Activated naive CD8-positive, alpha-beta T cell treated with anti-CD3 and anti-CD28 coated beads, Interleukin-2, amount 50 U/mL, for 24 hours (primary cell): ENCODE results near the gene SCGB1A1.

Experiments
- ATAC-seq: fragments of 150-1000 bp; cut with Tn5 transposase; one replicate; pipeline ENCODE4 v1.10.0; 2021
- DNase-seq: peaks from one replicate; pipeline ENCODE4 v3.0.0; 2021
- H3K27ac Mint-ChIP-seq: one replicate; pipeline ENCODE4 v1.8.0; 2021; ENCODE audit warnings: mild to moderate bottlenecking, mixed read lengths
- H3K27me3 Mint-ChIP-seq: one replicate; pipeline ENCODE4 v1.8.0; 2021; ENCODE audit warnings: mixed read lengths
- H3K36me3 Mint-ChIP-seq: one replicate; pipeline ENCODE4 v1.8.0; 2021; ENCODE audit warnings: low read depth, mixed read lengths
- H3K4me1 Mint-ChIP-seq: one replicate; pipeline ENCODE4 v1.8.0; 2021; ENCODE audit warnings: mixed read lengths
- H3K4me3 Mint-ChIP-seq: one replicate; pipeline ENCODE4 v1.8.0; 2021; ENCODE audit warnings: mild to moderate bottlenecking, moderate library complexity, mixed read lengths
- H3K9me3 Mint-ChIP-seq: one replicate; pipeline ENCODE4 v1.8.0; 2021; ENCODE audit warnings: mixed read lengths

SCGB1A1 gene

DNA sequence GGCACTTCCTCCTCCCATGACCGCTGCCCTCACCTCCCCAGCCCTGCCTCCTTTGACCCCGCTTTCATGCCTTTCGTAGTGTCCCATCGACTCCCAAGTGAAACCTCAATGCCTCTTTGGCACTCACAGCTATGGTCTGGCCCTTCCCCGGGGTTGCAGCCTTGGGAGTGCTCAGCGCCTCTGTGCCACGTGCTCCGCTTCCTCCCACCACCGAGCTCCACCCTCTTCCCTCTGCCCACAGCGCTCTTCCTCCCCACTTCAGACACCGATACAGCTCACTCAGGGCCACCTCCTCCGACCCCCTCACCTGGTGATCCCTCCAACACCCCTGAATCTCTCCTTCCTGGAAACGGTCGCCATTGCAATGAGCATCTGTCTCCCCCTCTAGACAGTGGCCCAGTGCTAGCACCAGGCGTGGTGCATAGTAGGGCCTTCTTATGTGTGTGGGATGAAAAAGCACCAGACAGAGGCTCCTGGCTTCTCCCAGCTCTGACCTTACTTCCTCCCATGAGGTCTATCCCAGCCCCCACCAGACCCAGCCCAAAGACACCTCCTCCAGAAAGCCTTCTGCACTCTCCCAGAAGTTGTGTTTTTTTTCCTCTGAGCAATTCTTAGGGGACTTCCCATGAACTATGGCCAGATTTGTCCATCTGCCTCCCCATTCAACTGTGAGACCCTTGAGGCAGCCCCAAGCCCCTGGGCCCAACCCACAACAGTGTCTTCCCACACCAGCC is 16.4 kb upstream of the SCGB1A1 start:
- Mint-ChIP-seq H3K4me1 (peaks cover 50% of the 10 kb centered on the region), H3K36me3 (no peaks in the 10 kb centered on the region), H3K27me3 (no peaks in the 10 kb centered on the region), H3K27ac (peak overlapping the region; percentile 98), H3K9me3 (no peaks in the 10 kb centered on the region), H3K4me3 (peak overlapping the region; percentile 85)
- ATAC-seq (peak; percentile 88), DNase-seq (peak; percentile 62)

- Mint-ChIP-seq H3K4me3 (peak overlapping the region; percentile 85), H3K9me3 (no peaks in the 10 kb centered on the region), H3K36me3 (no peaks in the 10 kb centered on the region), H3K27ac (peak overlapping the region; percentile 98), H3K4me1 (peaks cover 49% of the 10 kb centered on the region), H3K27me3 (no peaks in the 10 kb centered on the region)
- DNase-seq (no peak), ATAC-seq (no peak)
Observed at GRCh38 chr11:62402960-62403730, 15.7 kb upstream of the SCGB1A1 start.

DNA sequence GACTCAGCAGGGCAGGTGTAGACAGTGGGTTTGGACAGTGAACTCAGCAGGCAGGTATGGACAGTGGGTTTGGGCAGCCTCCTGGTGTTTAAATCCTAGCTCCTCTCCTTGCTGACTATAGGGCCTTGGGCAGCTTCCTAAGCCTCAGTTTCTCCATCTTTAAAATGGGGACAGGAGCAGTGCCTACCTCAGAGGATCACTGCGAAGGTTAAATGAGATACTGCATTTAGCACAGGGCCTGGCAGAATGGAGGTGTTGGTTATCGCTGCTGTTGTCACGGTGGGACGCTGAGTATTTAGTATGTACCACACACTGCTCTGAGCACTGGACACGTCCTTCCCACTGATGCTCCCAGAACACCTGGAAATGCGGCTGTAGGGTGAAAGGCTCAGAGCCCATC is 14.4 kb upstream of the SCGB1A1 start:
- ATAC-seq: no peak
- no peak for DNase-seq
- Mint-ChIP-seq H3K4me3 (no peak overlapping the region), H3K36me3 (no peaks in the 10 kb centered on the region), H3K27ac (no peak overlapping the region), H3K4me1 (peaks cover 38% of the 10 kb centered on the region), H3K27me3 (no peaks in the 10 kb centered on the region), H3K9me3 (no peaks in the 10 kb centered on the region)

DNA sequence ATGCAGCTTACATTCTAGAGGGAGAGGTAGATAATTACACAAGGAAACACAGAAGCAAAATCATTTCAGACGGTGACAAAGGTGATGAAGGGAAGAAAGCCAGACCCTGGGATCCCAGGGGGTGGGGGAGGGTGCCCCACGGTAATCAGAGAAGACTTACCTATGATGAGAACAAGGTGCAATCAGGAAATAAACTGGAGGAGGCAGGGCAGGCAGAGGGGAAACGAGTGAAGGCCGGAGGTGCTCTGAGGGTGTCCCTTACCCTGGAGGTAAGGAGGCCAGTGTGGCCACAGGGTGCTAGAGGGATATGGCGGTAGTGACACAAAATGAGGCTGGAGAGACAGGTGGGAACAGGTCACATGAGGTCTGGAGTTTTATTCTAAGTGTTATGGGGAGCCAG is 13.9 kb upstream of the SCGB1A1 start:
- DNase-seq: no peak
- Mint-ChIP-seq H3K4me3 (no peak overlapping the region), H3K4me1 (peaks cover 34% of the 10 kb centered on the region), H3K36me3 (no peaks in the 10 kb centered on the region), H3K27me3 (no peaks in the 10 kb centered on the region), H3K9me3 (no peaks in the 10 kb centered on the region), H3K27ac (no peak overlapping the region)
- ATAC-seq: no peak

- H3K27ac Mint-ChIP-seq: no peak overlapping the region
- no peaks in the 10 kb centered on the region for H3K27me3 Mint-ChIP-seq
- ATAC-seq (no peak), DNase-seq (no peak)
- no peak overlapping the region for H3K4me3 Mint-ChIP-seq
- no peaks in the 10 kb centered on the region for H3K36me3 Mint-ChIP-seq
- H3K4me1 Mint-ChIP-seq: peaks cover 23% of the 10 kb centered on the region
- no peaks in the 10 kb centered on the region for H3K9me3 Mint-ChIP-seq
Observed at GRCh38 chr11:62406034-62406433, 12.8 kb upstream of the SCGB1A1 start.

DNA sequence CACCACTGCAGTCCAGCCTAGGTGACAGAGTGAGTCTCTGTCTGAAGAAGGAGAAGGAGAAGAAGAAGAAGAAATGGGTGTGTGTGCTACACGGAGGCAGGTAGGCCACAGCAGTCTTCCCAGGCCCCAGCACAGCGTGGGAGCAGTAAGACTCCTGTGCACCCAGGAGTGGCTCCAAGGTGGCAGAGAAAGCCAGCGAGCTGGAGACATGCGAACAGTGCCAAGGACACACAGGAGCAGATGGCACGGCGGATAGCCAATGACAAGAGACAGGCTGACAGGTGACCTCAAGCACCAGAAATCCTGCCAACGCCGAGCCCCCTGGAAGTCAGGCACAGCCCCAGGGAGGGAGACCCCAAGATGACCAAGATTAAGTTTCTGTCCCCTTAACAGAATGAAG is 9.0 kb upstream of the SCGB1A1 start:
- H3K27me3 Mint-ChIP-seq: no peaks in the 10 kb centered on the region
- H3K27ac Mint-ChIP-seq: no peak overlapping the region

GRCh38 chr11:62410972-62411371 is 7.9 kb upstream of the SCGB1A1 start:
- H3K36me3 Mint-ChIP-seq: no peaks in the 10 kb centered on the region
- H3K9me3 Mint-ChIP-seq: no peaks in the 10 kb centered on the region
- ATAC-seq: no peak
- H3K27ac Mint-ChIP-seq: no peak overlapping the region
- H3K4me1 Mint-ChIP-seq: no peaks in the 10 kb centered on the region
- no peak for DNase-seq
- no peaks in the 10 kb centered on the region for H3K27me3 Mint-ChIP-seq
- H3K4me3 Mint-ChIP-seq: no peak overlapping the region

More for the DNA sequence above, 9.0 kb upstream of the SCGB1A1 start:
- H3K9me3 Mint-ChIP-seq: no peaks in the 10 kb centered on the region
- no peaks in the 10 kb centered on the region for H3K4me1 Mint-ChIP-seq
- DNase-seq (no peak), ATAC-seq (no peak)
- H3K4me3 Mint-ChIP-seq: no peak overlapping the region
- no peaks in the 10 kb centered on the region for H3K36me3 Mint-ChIP-seq

GRCh38 chr11:62411524-62411923 is 7.3 kb upstream of the SCGB1A1 start:
- H3K27me3 Mint-ChIP-seq: no peaks in the 10 kb centered on the region
- no peak overlapping the region for H3K27ac Mint-ChIP-seq
- no peaks in the 10 kb centered on the region for H3K9me3 Mint-ChIP-seq

GRCh38 chr11:62413060-62413696 is 5.7 kb upstream of the SCGB1A1 start:
- ATAC-seq (no peak), DNase-seq (no peak)
- no peak overlapping the region for H3K27ac Mint-ChIP-seq
- no peaks in the 10 kb centered on the region for H3K4me1 Mint-ChIP-seq
- no peaks in the 10 kb centered on the region for H3K27me3 Mint-ChIP-seq
- no peaks in the 10 kb centered on the region for H3K36me3 Mint-ChIP-seq
- no peak overlapping the region for H3K4me3 Mint-ChIP-seq
- H3K9me3 Mint-ChIP-seq: no peaks in the 10 kb centered on the region

More at GRCh38 chr11:62411524-62411923, 7.3 kb upstream of the SCGB1A1 start:
- Mint-ChIP-seq H3K4me1 (no peaks in the 10 kb centered on the region), H3K36me3 (no peaks in the 10 kb centered on the region), H3K4me3 (no peak overlapping the region)
- DNase-seq: no peak
- ATAC-seq: no peak

DNA sequence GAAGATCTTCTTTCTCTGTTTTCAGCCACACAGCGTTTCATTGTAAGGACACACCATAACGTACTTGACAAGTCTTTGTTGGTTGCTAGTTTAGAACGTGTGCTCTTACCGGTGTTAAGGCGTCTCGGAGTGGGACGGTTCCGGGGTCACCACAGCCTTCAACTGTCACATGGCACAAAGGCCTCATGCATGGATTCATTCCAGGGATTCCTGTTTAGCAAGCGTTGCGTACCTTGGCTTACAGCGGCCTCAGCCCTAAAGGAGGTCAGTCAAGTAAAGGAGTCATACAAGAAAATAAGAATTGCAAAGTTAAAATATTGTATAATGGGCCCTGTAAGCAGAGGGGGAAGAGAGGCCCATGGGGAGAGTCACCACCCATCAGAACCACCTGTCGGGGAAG is 2.2 kb upstream of the SCGB1A1 start:
- ATAC-seq: no peak
- H3K4me3 Mint-ChIP-seq: no peak overlapping the region
- no peaks in the 10 kb centered on the region for H3K36me3 Mint-ChIP-seq
- H3K4me1 Mint-ChIP-seq: no peaks in the 10 kb centered on the region
- no peaks in the 10 kb centered on the region for H3K9me3 Mint-ChIP-seq
- H3K27me3 Mint-ChIP-seq: no peaks in the 10 kb centered on the region
- DNase-seq: no peak
- H3K27ac Mint-ChIP-seq: no peak overlapping the region

- no peak overlapping the region for H3K4me3 Mint-ChIP-seq
- H3K4me1 Mint-ChIP-seq: no peaks in the 10 kb centered on the region
- no peak overlapping the region for H3K27ac Mint-ChIP-seq
- no peaks in the 10 kb centered on the region for H3K27me3 Mint-ChIP-seq
- no peak for ATAC-seq
- DNase-seq: no peak
- no peaks in the 10 kb centered on the region for H3K9me3 Mint-ChIP-seq
- H3K36me3 Mint-ChIP-seq: no peaks in the 10 kb centered on the region
Observed at GRCh38 chr11:62418136-62418535, 697 bp upstream of the SCGB1A1 start.

DNA sequence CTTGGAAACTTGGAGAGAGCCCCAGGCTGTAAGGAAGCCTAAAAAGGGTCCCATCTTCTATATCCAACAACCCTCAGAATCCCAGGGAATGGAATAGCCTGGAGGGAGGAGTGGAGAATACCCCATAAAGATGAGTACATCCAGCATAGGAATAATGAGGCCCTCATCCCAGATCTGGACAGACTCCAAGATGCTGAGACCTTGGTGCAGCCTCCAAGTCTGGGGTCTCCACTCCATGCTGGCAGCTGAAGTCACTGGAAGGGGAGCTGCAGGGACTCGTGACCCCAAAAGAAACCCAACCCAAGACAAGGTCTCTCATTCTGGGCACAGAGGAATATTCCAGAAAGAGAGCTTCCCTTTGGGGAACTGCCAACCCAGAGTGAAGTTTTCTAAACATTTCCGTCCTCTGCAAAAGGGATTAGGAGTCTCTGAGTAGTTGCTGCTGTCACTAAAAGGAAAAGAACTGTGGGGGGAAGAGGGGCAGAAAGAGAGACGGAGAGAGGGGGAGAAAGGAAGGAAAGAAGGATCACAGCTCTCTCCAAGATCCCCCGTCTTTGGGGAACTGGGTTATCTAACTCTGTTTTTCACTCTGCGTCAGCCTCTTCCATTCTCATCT is 589 bp downstream of the SCGB1A1 start:
- Mint-ChIP-seq H3K4me3 (no peak overlapping the region), H3K27me3 (peaks cover 6% of the 10 kb centered on the region), H3K4me1 (no peaks in the 10 kb centered on the region), H3K9me3 (no peaks in the 10 kb centered on the region), H3K27ac (no peak overlapping the region), H3K36me3 (no peaks in the 10 kb centered on the region)
- ATAC-seq (no peak), DNase-seq (no peak)

DNA sequence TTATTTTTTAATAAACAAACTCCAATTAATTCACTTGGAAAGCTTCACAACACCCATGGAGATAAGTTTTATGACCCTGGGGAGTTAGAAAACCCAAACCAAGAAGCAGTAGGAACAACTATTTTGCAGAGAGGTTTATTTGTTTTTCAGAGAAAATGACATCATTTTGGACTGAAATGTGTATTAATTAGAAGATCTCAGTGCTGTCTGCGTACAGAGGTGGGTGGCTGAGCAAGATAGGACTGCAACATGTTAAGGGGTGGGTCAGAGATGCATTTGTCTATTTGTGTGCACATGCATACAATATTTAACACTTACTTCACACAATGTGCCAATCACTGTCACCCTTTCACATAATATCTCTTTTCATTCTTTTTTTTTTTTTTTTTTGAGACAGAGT is 1.1 kb downstream of the SCGB1A1 start:
- ATAC-seq (no peak), DNase-seq (no peak)
- Mint-ChIP-seq H3K4me3 (no peak overlapping the region), H3K36me3 (no peaks in the 10 kb centered on the region), H3K27ac (no peak overlapping the region), H3K27me3 (peaks cover 6% of the 10 kb centered on the region), H3K4me1 (peaks cover 2% of the 10 kb centered on the region), H3K9me3 (no peaks in the 10 kb centered on the region)

GRCh38 chr11:62420882-62421281 is 2.0 kb downstream of the SCGB1A1 start:
- ATAC-seq (no peak), DNase-seq (no peak)
- H3K4me1 Mint-ChIP-seq: peaks cover 2% of the 10 kb centered on the region
- no peaks in the 10 kb centered on the region for H3K9me3 Mint-ChIP-seq
- H3K36me3 Mint-ChIP-seq: no peaks in the 10 kb centered on the region
- no peak overlapping the region for H3K4me3 Mint-ChIP-seq
- H3K27ac Mint-ChIP-seq: no peak overlapping the region
- peaks cover 6% of the 10 kb centered on the region for H3K27me3 Mint-ChIP-seq
